SK-N-SH treated with all-trans-retinoic acid at 6 μM for 48 hours (cell line): Measurements from ENCODE around the gene KDM4C.

Experiments used
- ATAC-seq: fragments of 200-7000 bp; cut with Tn5 transposase; 3 replicates; pipeline ENCODE4 v1.9.1; 2020; ENCODE audit warnings: mild to moderate bottlenecking, moderate library complexity
- ARNTL ChIP-seq: fragments of 450-650 bp; formaldehyde crosslinking; IDR thresholded peaks from 2 replicates; pipeline ENCODE4 v1.5.0; 2020; ENCODE audit warnings: low read depth, mild to moderate bottlenecking, moderate library complexity, borderline replicate concordance
- BACH2 ChIP-seq: fragments of 250-450 bp; sonication (Bioruptor Pico); IDR thresholded peaks from 2 replicates; pipeline ENCODE4 v1.9.0; 2021; ENCODE audit warnings: mild to moderate bottlenecking, borderline replicate concordance
- CREB5 ChIP-seq: fragments of 250-450 bp; sonication (Bioruptor Pico); IDR thresholded peaks from 2 replicates; pipeline ENCODE4 v1.5.1; 2020; ENCODE audit warnings: low read depth, mild to moderate bottlenecking, moderate library complexity
- CSDC2 ChIP-seq: fragments of 250-450 bp; sonication (Bioruptor Pico); IDR thresholded peaks from 2 replicates; pipeline ENCODE4 v1.5.0; 2020; ENCODE audit warnings: mild to moderate bottlenecking, moderate library complexity
- CSRNP3 ChIP-seq: fragments of 250-450 bp; sonication (Bioruptor Pico); IDR thresholded peaks from 2 replicates; pipeline ENCODE4 v1.5.1; 2021; ENCODE audit warnings: mild to moderate bottlenecking, moderate library complexity
- ESRRG ChIP-seq: fragments of 250-450 bp; sonication (Bioruptor Pico); IDR thresholded peaks from 2 replicates; pipeline ENCODE4 v1.6.1; 2021; ENCODE audit warnings: mild to moderate bottlenecking
- GLIS3 ChIP-seq: fragments of 250-450 bp; sonication (Bioruptor Pico); IDR thresholded peaks from 2 replicates; pipeline ENCODE4 v1.5.0; 2020; ENCODE audit warnings: mild to moderate bottlenecking, moderate library complexity
- OSR1 ChIP-seq: fragments of 250-450 bp; sonication (Bioruptor Pico); IDR thresholded peaks from 2 replicates; pipeline ENCODE4 v1.8.0; 2022; ENCODE audit warnings: moderate library complexity, mild to moderate bottlenecking, inconsistent platforms
- PATZ1 ChIP-seq: fragments of 250-450 bp; sonication (Bioruptor Pico); IDR thresholded peaks from 2 replicates; pipeline ENCODE4 v1.8.0; 2020; ENCODE audit warnings: mild to moderate bottlenecking, moderate library complexity, borderline replicate concordance
- POU6F1 ChIP-seq: fragments of 250-450 bp; sonication (Bioruptor Pico); IDR thresholded peaks from 2 replicates; pipeline ENCODE4 v1.8.0; 2021; ENCODE audit warnings: low read depth, mild to moderate bottlenecking, moderate library complexity, borderline replicate concordance
- PPARA ChIP-seq: fragments of 250-450 bp; sonication (Bioruptor Pico); IDR thresholded peaks from 2 replicates; pipeline ENCODE4 v1.5.0; 2020; ENCODE audit warnings: mild to moderate bottlenecking, borderline replicate concordance
- RARB ChIP-seq: fragments of 250-450 bp; sonication (Bioruptor Pico); IDR thresholded peaks from 2 replicates; pipeline ENCODE4 v1.8.0; 2021; ENCODE audit warnings: mild to moderate bottlenecking, moderate library complexity
- SNAI2 ChIP-seq: fragments of 250-450 bp; sonication (Bioruptor Pico); IDR thresholded peaks from 2 replicates; pipeline ENCODE4 v1.5.0; 2020; ENCODE audit warnings: mild to moderate bottlenecking, moderate library complexity
- TOX ChIP-seq: fragments of 250-450 bp; sonication (Bioruptor Pico); IDR thresholded peaks from 2 replicates; pipeline ENCODE4 v1.8.0; 2021; ENCODE audit warnings: mild to moderate bottlenecking, moderate library complexity, borderline replicate concordance
- TSHZ2 ChIP-seq: fragments of 250-450 bp; sonication (Bioruptor Pico); IDR thresholded peaks from 2 replicates; pipeline ENCODE4 v1.5.0; 2020; ENCODE audit warnings: mild to moderate bottlenecking, moderate library complexity
- ZFP3 ChIP-seq: fragments of 250-450 bp; sonication (Bioruptor Pico); IDR thresholded peaks from 2 replicates; pipeline ENCODE4 v1.5.0; 2020; ENCODE audit warnings: mild to moderate bottlenecking, moderate library complexity
- ZNF565 ChIP-seq: fragments of 450-650 bp; formaldehyde crosslinking; conservative IDR thresholded peaks from 2 replicates; pipeline ENCODE4 v1.5.0; 2020; ENCODE audit warnings: low read depth, mild to moderate bottlenecking, moderate library complexity
- ZNF8 ChIP-seq: fragments of 450-650 bp; formaldehyde crosslinking; IDR thresholded peaks from 2 replicates; pipeline ENCODE4 v1.5.0; 2020; ENCODE audit warnings: mild to moderate bottlenecking, moderate library complexity

The KDM4C gene

GRCh38 chr9:6782345-6782744, 24.6 kb downstream of the KDM4C start (continued):
- TF ChIP-seq PATZ1 (CRISPR knock-in tag) (no peak), POU6F1 (CRISPR knock-in tag) (no peak), GLIS3 (no peak), ARNTL (CRISPR knock-in tag) (no peak), BACH2 (CRISPR knock-in tag) (no peak), CSRNP3 (CRISPR knock-in tag) (no peak), TOX (no peak), CSDC2 (CRISPR knock-in tag) (no peak), SNAI2 (CRISPR knock-in tag) (no peak)

- ATAC-seq, result no peak
Observed at GRCh38 chr9:6782981-6783380, 25.2 kb downstream of the KDM4C start.

GRCh38 chr9:6783753-6784152, 26.0 kb downstream of the KDM4C start:
- TF ChIP-seq PPARA (CRISPR knock-in tag) (no peak), BACH2 (CRISPR knock-in tag) (no peak)
- no peak for ATAC-seq

More at GRCh38 chr9:6782981-6783380, 25.2 kb downstream of the KDM4C start:
- TF ChIP-seq ZNF565 (no peak), ARNTL (CRISPR knock-in tag) (no peak), CREB5 (no peak)

GRCh38 chr9:6785682-6786081, 27.9 kb downstream of the KDM4C start:
- TF ChIP-seq ZFP3 (CRISPR knock-in tag) (no peak), PATZ1 (CRISPR knock-in tag) (no peak), ESRRG (CRISPR knock-in tag) (no peak), ZNF8 (no peak), GLIS3 (no peak), TSHZ2 (CRISPR knock-in tag) (no peak), PPARA (CRISPR knock-in tag) (no peak), OSR1 (CRISPR knock-in tag) (no peak), RARB (CRISPR knock-in tag) (no peak), BACH2 (CRISPR knock-in tag) (no peak), SNAI2 (CRISPR knock-in tag) (no peak)

More at GRCh38 chr9:6785682-6786081, 27.9 kb downstream of the KDM4C start:
- no peak for ATAC-seq
